ENCODE results near the gene F10. TPM values are rescaled to one million over a fixed set of nuclear protein-coding genes. Genes with fewer than 3 reads are reported as not detected.

The F10 gene
- total RNA-seq, 4 donors from 2014 or later, result 4.1 to 22.5 (median 11.8) TPM

- Histone ChIP-seq H3K4me1 (no peaks in the 10 kb centered on the region), H3K4me3 (peak overlapping the region in 1 of 4 donors; percentile 3), H3K27me3 (no peaks in the 10 kb centered on the region), H3K36me3 (peaks cover 0 to 66% (median 0%) of the 10 kb centered on the region in 3 donors), H3K27ac (peak overlapping the region in 1 of 4 donors; percentile 57), H3K9me3 (no peaks in the 10 kb centered on the region)
- no peak for DNase-seq
- TF ChIP-seq, protein P1, sequence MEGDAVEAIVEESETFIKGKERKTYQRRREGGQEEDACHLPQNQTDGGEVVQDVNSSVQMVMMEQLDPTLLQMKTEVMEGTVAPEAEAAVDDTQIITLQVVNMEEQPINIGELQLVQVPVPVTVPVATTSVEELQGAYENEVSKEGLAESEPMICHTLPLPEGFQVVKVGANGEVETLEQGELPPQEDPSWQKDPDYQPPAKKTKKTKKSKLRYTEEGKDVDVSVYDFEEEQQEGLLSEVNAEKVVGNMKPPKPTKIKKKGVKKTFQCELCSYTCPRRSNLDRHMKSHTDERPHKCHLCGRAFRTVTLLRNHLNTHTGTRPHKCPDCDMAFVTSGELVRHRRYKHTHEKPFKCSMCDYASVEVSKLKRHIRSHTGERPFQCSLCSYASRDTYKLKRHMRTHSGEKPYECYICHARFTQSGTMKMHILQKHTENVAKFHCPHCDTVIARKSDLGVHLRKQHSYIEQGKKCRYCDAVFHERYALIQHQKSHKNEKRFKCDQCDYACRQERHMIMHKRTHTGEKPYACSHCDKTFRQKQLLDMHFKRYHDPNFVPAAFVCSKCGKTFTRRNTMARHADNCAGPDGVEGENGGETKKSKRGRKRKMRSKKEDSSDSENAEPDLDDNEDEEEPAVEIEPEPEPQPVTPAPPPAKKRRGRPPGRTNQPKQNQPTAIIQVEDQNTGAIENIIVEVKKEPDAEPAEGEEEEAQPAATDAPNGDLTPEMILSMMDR (IDR thresholded peaks at IDR 0.05), result no peak
- TF ChIP-seq POLR2A (IDR thresholded peaks at IDR 0.05), result no peak
These were observed 62.2 kb downstream of the F10 start for GRCh38 chr13:113184568-113185440.

GRCh38 chr13:113186061-113186900 is 63.7 kb downstream of the F10 start:
- H3K36me3 ChIP-seq, result peaks cover 0 to 66% (median 0%) of the 10 kb centered on the region in 3 donors
- H3K4me1 ChIP-seq, result no peaks in the 10 kb centered on the region
- H3K9me3 ChIP-seq, result no peaks in the 10 kb centered on the region
- no peaks in the 10 kb centered on the region for H3K27me3 ChIP-seq
- no peak for DNase-seq
- peak overlapping the region in 1 of 4 donors; percentile 20 for H3K27ac ChIP-seq
- TF ChIP-seq, protein P1 (IDR thresholded peaks at IDR 0.05), result no peak
- no peak for TF ChIP-seq POLR2A (IDR thresholded peaks at IDR 0.05)
- no peak overlapping the region for H3K4me3 ChIP-seq

- Histone ChIP-seq H3K4me1 (no peaks in the 10 kb centered on the region), H3K4me3 (no peak overlapping the region), H3K9me3 (no peaks in the 10 kb centered on the region), H3K36me3 (peaks cover 0 to 62% (median 0%) of the 10 kb centered on the region in 3 donors), H3K27me3 (no peaks in the 10 kb centered on the region), H3K27ac (peak overlapping the region in 1 of 4 donors; percentile 20)
- TF ChIP-seq POLR2A (IDR thresholded peaks at IDR 0.05), result no peak
- TF ChIP-seq, protein P1 (IDR thresholded peaks at IDR 0.05), result no peak
- DNase-seq, result peak in 1 of 3 donors; percentile 83
These were observed 64.7 kb downstream of the F10 start for GRCh38 chr13:113187263-113187669.

- Histone ChIP-seq H3K9me3 (no peaks in the 10 kb centered on the region), H3K4me3 (no peak overlapping the region), H3K4me1 (no peaks in the 10 kb centered on the region), H3K27ac (no peak overlapping the region), H3K36me3 (peaks cover 0 to 61% (median 0%) of the 10 kb centered on the region in 3 donors), H3K27me3 (no peaks in the 10 kb centered on the region)
- TF ChIP-seq, protein P1 (IDR thresholded peaks at IDR 0.05), result no peak
- TF ChIP-seq POLR2A (IDR thresholded peaks at IDR 0.05), result no peak
- DNase-seq, result no peak
These were observed 65.5 kb downstream of the F10 start for GRCh38 chr13:113187883-113188665.

- H3K4me3 ChIP-seq, result no peak overlapping the region
- no peak overlapping the region for H3K27ac ChIP-seq
- TF ChIP-seq, protein P1 (IDR thresholded peaks at IDR 0.05), result no peak
- no peak for TF ChIP-seq POLR2A (IDR thresholded peaks at IDR 0.05)
- no peaks in the 10 kb centered on the region for H3K4me1 ChIP-seq
- H3K9me3 ChIP-seq, result no peaks in the 10 kb centered on the region
- no peak for DNase-seq
- H3K36me3 ChIP-seq, result peaks cover 0 to 60% (median 0%) of the 10 kb centered on the region in 3 donors
- H3K27me3 ChIP-seq, result no peaks in the 10 kb centered on the region
These were observed 67.6 kb downstream of the F10 start for GRCh38 chr13:113190181-113190580.
